GM20000 (cell line): ENCODE data around the gene SPAG6.
"Not testable (repeated sequence)": the region's sequence is repeated elsewhere in the genome, so short reads cannot be mapped to it uniquely, and the experiment has no call there.

Experiments
- DNase-seq: peaks from one replicate; pipeline ENCODE4 v3.0.0; 2012; ENCODE audit warnings: low spot score
- TF ChIP-seq, protein P1 (sequence below): IDR thresholded peaks from 2 replicates; pipeline ENCODE4 v1.5.1; 2012; ENCODE audit warnings: mild to moderate bottlenecking, control low read depth; ENCODE audit errors: extremely low read depth, missing control alignments

The SPAG6 gene

DNA sequence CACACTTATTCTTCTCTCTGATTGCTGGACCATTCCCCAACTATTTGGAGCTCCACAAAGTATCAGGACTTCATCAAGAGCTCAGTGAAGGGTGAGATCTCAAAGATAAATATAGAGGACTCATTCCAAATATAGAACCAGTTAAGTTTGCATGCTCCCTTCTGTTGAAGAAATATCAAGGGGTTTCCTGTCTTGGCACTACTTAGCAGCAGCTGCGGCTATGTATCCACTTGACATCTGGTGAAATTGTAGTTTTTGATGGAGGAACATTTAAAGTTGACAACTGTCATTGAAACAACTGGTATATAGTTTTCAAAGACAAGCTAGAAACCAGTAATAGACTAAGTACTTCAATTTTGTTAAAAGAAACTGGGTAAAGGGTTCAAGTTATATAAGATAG lies 1.0 kb upstream of the SPAG6 start:
- DNase-seq, result peak; percentile 34
- TF ChIP-seq, protein P1, sequence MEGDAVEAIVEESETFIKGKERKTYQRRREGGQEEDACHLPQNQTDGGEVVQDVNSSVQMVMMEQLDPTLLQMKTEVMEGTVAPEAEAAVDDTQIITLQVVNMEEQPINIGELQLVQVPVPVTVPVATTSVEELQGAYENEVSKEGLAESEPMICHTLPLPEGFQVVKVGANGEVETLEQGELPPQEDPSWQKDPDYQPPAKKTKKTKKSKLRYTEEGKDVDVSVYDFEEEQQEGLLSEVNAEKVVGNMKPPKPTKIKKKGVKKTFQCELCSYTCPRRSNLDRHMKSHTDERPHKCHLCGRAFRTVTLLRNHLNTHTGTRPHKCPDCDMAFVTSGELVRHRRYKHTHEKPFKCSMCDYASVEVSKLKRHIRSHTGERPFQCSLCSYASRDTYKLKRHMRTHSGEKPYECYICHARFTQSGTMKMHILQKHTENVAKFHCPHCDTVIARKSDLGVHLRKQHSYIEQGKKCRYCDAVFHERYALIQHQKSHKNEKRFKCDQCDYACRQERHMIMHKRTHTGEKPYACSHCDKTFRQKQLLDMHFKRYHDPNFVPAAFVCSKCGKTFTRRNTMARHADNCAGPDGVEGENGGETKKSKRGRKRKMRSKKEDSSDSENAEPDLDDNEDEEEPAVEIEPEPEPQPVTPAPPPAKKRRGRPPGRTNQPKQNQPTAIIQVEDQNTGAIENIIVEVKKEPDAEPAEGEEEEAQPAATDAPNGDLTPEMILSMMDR, result no peak

DNA sequence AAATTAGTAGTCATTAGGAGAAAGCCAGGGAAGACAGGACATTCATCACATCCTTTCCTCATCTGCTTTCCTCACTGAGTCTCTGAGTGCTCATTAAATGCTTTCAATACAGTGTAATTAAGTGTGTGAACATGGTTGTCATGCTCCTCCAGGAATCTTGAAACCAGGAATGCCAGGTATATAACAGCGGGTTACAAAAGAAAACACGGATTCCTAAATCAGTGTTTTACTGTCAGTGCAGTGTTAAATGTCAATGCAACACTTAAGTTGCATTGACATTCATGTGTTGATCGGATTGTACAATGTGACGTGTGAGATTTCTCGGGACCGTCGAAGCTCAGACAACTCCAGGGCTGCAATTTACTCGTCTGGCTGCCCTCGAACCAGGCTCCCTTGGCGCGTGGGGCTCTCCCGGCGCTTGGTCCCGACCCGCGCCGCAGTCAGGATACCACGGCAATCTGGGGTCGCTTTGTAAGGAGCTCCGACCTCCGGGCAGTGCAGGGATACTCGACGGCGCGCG lies 455 bp upstream of the SPAG6 start:
- DNase-seq, result peak; percentile 24
- TF ChIP-seq, protein P1, result no peak

DNA sequence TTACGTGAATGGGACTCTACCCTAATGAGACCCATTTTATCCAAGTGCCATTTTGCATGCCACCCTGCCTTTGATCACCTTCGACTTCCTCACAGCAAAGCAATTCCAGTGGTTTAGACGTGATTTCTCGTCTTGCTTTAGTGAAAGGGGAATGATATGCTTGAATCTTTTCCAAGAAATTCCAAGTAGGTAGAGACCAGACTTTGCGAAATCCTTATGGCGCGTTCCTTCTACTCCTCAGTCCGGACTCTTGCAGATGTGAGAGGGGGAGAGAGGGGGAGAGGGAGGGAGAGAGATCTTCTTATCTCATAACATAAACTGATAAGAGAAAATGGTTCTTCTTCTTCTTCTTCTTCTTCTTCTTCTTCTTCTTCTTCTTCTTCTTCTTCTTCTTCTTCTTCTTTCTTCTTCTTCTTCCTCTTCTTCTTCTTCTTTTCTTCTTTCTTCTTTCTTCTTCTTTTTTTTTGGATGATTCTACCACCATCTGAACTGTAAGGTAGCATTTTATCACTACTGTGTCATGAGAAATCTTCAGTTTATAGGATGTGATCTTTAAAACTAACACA lies 883 bp downstream of the SPAG6 start:
- DNase-seq, result no peak
- TF ChIP-seq, protein P1, result no peak

DNA sequence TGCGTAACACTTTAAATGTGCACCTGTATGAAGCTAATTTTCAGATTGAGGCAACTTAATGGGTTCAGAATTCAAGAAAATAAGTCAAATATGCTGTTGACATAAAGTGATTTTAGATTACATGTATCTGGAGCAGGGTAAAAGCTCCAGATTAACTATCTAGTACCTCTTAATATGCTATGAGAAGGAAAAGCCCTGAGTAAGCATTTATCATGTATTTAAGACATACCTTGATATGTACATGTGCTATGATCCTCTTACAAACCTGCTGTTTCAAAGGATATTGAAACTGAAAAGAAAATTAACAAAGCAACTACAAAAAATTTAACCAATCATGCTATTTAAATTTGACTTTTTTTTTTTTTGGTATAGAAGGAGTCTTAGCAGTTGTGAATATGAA lies 4.5 kb downstream of the SPAG6 start:
- no peak for DNase-seq
- TF ChIP-seq, protein P1, result no peak

DNA sequence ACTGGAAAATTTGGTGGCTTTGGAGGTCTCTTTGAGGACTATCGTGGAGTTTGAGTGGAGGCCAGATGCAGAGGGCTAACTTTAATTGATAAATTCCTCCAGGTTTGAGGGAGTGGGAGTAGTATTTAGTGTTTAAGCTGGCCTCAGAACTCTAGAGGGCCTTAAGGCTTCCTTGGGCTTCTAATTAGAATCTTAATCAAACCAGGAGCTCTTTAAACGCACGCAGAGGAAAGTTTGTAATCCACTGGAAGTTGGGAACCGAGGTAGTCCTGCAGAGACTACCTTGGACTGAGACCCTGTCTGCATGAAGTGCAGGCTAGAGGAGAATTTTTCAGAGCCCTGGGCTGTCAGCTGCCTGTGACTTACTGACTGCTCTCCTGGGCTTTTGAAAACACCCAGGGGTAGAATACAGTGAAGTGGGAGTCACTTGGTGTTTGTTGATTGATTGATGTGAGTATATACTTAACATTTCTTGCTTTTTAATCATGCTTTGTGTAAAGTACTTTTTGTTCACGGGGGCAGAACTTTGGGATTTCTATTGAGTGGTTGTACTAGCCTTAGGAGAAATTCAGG lies 5.9 kb downstream of the SPAG6 start:
- DNase-seq, result no peak
- TF ChIP-seq, protein P1, result no peak

DNA sequence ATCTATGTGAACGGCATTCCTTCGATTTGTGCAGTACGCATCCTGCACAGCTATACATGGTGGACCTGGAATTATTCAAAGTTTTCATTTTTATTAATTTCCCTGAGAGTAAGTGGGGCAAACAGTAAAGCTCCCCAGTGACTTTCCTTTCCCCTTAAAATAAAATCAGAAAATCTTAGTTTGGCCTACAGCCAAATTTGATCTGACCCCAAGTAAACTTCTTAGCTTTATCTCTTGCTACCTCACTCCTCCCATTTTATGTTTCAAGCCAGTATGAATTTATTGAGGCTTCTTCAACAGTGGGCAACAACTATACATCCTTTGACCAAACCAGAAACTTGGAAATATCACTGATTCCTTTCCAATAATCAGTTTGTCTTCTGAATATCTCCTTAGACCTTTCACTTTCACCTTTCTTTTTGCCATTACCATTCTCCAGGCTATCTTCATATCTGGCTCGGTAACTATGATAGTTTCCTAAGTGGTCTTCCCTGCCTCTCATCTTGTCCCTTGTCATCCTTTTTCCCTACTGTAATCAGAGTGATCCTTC lies 11.1 kb downstream of the SPAG6 start:
- TF ChIP-seq, protein P1, result no peak
- DNase-seq, result no peak

DNA sequence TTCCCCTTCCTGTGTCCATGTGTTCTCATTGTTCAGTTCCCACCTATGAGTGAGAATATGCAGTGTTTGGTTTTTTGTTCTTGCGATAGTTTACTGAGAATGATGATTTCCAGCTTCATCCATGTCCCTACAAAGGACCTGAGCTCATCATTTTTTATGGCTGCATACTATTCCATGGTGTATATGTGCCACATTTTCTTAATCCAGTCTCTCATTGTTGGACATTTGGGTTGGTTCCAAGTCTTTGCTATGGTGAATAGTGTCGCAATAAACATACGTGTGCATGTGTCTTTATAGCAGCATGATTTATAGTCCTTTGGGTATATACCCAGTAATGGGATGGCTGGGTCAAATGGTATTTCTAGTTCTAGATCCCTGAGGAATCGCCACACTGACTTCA lies 12.5 kb downstream of the SPAG6 start:
- not testable (repeated sequence) for DNase-seq

DNA sequence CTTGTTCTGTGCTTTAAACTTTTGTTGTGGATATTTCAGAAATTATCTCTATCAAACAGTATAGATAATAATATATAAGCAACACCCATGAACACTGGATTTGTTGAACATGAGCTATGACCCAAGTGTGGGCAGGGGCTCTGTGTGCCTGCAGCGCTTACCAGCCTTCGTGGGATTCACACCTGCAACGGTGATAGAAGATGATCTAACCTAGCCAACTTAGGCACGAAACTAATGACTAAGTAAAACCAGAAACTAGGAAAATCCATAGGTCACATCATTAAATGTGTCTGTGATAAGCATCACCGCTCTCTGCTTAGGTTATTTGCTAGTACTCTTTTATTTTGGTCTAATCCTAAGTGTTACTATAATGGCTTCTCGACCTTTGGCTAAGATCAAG lies 18.0 kb downstream of the SPAG6 start:
- DNase-seq, result no peak
- TF ChIP-seq, protein P1, result no peak
